Fibroblast of skin of back (primary cell): ENCODE measurements around the gene MAP10.

Experiments used
- DNase-seq: peaks from one replicate; pipeline ENCODE4 v3.0.0-alpha.2; 2013

Gene MAP10

DNA sequence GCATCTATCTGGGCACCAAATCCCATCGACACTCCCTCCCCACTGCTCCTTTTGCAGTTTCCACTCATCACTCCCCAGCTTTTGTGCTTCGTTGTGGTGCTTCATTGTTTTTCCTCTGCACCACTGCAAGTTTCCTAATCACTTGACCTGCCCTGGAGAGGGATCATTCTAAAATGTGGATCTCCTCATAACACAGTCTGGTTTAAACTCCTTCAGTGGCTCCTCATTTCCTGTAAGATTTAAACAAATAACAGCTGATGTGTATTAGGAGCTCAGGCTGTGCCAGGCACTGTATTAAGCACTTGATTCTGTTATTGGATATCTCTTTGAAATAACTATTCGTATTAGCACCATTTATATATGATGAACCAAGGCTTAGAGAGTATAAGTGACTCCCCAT is 51.3 kb downstream of the MAP10 start:
- DNase-seq = no peak
